T-helper 2 cell treated with Interferon-gamma antibody and Interleukin-4, amounts not matched to agents 100 ng/mL and 5 ng/mL, for 36 hours (primary cell): Measurements from ENCODE around the gene HOXC12. TPM values are rescaled to one million over a fixed set of nuclear protein-coding genes. Genes with fewer than 3 reads are reported as not detected.

Experiments used
- intact Hi-C: fragments of 100-400 bp; cut with micrococcal nuclease; formaldehyde crosslinking; loops from one replicate; pipeline ENCODE4 v1.15.1; 2023
- total RNA-seq: library from RNA; stranded (reverse); gene quantifications from 2 replicates; pipeline ENCODE4 v1.2.3, GENCODE V29; 2022

Gene HOXC12
- total RNA-seq, 1 donor from 2014 or later, result not detected

DNA sequence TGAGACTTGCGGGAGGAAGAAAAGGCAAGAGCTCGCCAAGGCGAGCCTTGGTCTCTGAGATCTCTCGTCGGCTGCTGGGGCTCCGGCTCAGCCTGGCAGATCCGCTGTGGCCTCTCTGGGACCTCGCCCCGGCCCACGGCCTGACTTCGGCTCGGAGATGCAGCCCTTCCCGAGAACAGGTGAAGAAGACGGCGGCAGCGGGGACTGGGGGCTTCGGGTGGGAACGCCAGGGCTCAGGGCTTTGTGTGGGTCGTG lies 39.2 kb downstream of the HOXC12 start:
- intact Hi-C loops, result no loop called here

DNA sequence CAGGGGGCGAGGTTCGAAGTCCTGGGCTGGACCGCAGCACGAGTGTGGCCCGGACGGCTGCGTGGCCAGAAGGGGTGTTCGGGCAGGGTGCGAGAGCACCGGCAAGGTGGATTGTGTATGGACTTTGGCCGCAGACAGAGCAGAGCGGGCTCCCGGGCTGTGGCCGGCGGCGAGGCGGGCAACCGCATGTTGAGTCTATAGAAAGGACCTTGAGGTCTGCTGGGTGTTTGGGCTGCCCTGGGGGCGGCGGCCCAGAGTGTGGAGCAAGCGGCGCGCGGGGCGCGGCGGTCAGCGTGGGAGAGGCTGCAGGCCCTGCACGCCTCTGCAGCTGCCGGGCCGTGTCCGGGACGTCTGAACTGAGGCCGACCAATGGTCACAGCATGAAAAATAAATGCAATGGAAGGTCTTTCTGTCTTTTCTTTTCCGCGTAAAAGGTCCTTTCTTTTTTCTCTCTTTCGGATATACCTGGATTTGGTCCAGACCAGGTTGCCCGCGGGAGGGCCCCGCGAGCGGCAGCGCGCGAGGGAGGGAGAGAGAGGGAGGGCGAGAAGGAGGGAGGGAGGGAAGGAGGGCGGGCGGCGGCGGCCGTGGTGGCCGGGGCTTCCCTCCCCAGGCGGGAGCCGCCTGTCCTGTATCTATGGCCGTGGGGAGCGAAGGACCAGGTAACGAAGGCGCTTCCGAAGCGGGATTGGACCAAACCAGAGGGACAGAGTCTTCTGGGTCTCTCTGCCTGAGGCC lies 39.7 kb downstream of the HOXC12 start:
- intact Hi-C loops, result loop anchor here (5.0 kb wide), 2 partner anchors 38 to 42 kb away; partner anchors contain the start of genes HOXC12 and HOXC5

- intact Hi-C loops, result loop anchor here (5.0 kb wide), 2 partner anchors 37 to 43 kb away; partner anchors contain the start of genes HOXC12 and HOXC5
Observed at GRCh38 chr12:53995002-53995377, 40.3 kb downstream of the HOXC12 start.

DNA sequence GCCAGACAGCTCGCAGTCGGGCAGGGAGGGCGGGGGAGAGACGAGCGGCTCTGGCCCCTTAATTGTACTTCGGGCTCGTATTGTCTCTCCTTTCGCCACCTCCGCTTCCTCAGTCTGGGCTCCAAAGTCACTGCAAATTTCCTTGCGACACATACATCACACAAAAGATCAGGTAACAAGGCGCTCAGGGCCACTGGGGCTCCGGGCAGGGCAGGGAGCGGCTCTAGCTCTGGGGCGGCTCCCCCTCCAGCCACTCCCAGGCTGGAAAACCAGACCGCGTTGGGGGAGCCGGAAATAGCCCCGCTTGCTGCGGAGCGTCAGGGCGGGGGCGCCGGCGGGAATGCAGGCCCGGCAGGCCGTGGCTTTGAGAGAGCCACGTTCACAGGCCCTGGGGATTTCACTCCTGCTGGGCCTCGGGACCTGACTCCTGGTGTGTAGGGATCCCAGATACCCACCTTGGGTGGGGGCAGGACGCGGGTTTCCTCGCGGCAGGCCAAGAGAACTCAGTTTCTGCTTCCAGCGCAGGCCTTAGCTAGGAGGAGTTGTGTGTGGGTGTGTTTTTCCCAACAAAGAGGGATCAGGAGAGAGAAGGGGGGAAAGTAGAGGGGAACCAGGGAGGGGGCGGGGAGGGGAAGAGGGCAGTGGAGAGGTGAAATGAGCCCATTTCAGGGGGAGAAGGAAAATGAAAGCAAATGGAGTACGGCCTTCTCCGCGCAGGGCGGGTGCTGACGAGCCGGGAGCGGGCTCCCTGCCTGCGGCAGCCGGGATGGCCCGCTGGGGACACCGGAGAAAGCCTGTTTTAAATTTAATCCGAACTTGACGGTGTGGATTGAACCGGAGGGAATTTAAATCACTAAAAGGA lies 40.9 kb downstream of the HOXC12 start:
- intact Hi-C loops, result loop anchor here (5.0 kb wide), 2 partner anchors 37 to 43 kb away; partner anchors contain the start of genes HOXC12 and HOXC5

- intact Hi-C loops, result loop anchor here (5.0 kb wide), 2 partner anchors 36 to 44 kb away; partner anchors contain the start of genes HOXC12 and HOXC5
Observed at GRCh38 chr12:53996240-53997203, 41.8 kb downstream of the HOXC12 start.

DNA sequence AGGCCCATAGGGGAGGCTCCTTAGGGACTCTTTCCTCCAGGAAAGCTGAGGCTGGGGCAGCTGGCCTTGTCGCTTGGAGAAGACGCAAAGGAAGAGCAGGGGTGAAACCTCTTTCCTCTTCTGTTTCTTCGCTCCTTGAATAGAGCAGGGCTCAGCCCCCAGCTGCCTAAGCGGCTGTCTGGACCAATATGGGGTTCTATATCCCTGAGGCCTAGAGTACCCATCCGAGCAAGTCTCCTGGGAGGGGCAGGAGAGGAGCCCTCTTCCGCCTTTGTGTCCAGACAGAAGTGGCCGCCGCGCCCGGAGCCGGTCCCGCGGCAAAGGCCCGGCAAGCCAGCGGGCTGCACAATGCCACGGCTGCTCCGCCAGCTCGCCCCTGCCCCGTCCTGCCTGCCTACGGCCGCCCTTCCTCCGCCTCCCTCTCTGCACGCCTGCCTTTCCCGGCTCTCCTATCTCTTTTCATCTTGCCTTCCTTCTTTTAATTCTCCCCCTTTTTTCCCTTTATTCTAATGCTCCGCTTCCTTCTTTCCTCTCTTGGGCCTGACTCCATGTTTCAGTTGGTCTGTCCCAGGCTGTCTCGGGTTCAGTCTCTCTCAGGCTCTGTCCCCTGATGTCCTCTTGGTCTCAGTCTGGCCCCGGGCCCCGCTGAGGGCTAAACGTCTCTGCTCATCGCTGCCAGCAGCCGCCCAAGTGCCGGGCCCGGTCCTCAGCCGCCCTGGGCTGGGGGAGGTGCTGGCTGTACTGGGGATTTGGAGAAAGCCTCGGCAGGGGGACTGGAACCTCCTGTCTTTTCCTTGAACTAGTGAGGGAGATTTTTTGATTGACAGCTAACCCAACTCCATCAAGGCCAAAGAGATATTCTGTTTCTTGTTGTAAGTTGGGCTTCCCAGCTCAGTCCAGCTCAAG lies 42.8 kb downstream of the HOXC12 start:
- intact Hi-C loops, result loop anchor here (5.0 kb wide), 2 partner anchors 35 to 45 kb away; partner anchors contain the start of genes HOXC12 and HOXC5

DNA sequence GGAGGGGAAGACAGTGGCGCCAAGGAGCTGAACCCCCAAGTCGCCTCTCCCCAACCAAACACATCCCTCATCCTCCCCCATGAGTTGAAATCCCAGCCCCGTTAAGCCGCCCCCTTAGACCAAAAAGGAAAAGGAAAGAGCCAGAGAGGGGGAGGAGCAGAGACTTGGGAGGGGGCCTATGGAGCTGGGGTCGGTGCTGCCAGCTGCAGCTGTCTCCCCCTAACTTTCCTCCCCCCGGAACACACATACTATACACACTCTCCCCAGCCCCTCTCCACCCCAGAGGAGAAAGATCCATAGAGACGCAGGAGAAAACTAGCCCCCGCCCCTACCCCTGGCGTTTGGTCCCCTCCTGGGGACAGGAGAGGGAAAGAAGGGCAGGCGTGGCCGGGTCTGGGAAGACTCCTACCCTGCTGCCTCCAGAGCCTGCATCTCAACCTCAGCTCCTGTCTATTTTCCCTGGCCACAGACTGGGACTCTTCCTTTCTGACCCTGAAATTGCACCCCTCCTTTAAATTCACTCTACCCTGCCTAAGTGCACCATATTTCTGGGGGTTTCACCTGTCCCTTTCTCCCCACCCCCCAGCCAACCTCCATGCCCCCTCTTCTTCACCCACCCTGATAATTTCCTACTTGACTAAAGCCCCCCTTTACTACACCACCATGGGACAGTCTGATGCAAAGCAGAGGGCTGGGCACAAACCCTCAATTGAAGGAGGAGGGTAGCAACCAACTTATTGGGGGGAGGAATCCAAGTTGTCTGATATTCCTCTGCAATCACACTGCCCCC lies 43.6 kb downstream of the HOXC12 start:
- intact Hi-C loops, result loop anchor here (5.0 kb wide), 2 partner anchors 34 to 46 kb away; partner anchors contain the start of genes HOXC12 and HOXC5

GRCh38 chr12:53998900-53999236 lies 44.2 kb downstream of the HOXC12 start:
- intact Hi-C loops, result loop anchor here (5.0 kb wide), 2 partner anchors 33 to 47 kb away; partner anchors contain the start of genes HOXC12 and HOXC5

- intact Hi-C loops, result loop anchor here (5.0 kb wide), 2 partner anchors 33 to 47 kb away; partner anchors contain the start of genes HOXC12 and HOXC5
Observed at GRCh38 chr12:53999559-54000115, 44.9 kb downstream of the HOXC12 start.

- intact Hi-C loops, result no loop called here
Observed at GRCh38 chr12:54000116-54001114, 45.7 kb downstream of the HOXC12 start, which contains the start of gene HOXC9. TSS of gene HOXC9 (plus strand) at chr12:54000161. CDS start at chr12:54000189, 28 bp downstream.

DNA sequence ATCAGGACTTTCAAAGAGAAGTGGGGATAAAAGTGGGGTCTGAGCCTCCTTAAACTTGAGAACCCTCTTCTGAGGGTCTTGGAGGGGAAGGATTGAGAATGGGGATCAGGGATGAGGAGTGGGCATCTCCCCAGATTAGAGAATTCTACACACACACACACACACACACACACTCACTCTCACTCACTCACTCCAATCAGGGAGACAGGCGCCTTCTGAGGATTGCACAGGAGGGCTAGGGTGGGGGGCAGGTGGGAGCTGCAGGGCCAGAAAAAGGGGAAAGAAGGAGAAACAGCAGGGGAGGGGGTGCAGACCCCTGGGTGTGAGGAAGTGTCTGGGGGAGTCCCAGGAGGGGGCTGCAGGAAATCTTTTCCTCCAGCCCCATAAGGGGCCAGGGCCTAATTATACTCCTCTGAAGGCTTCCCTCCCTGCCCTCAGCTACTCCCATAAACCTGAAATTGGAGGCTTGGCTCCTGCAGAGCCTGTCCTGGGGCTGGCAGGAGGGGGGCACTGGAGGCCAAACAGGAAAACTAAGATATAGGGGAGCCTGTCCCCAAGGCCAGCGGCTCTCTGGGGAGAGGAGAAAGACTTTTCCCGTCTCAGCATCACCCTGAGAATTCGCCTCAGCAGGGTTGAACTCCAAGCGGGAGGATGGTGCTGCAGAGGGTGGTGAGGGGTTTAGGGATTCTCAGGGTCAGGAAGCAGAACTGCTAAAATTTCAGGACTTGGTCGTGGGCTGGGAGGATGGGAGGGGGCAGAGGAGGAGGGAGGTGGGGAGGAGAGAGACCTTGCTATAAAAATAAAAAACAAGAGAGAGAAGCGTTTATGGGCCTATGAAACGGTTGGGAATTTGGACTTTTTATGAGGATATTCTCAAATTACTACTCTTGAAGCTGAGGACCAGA lies 46.8 kb downstream of the HOXC12 start:
- intact Hi-C loops, result loop anchor here (2.0 kb wide), 1 partner anchor 17 kb away; the partner anchor contains the start of gene HOXC10

DNA sequence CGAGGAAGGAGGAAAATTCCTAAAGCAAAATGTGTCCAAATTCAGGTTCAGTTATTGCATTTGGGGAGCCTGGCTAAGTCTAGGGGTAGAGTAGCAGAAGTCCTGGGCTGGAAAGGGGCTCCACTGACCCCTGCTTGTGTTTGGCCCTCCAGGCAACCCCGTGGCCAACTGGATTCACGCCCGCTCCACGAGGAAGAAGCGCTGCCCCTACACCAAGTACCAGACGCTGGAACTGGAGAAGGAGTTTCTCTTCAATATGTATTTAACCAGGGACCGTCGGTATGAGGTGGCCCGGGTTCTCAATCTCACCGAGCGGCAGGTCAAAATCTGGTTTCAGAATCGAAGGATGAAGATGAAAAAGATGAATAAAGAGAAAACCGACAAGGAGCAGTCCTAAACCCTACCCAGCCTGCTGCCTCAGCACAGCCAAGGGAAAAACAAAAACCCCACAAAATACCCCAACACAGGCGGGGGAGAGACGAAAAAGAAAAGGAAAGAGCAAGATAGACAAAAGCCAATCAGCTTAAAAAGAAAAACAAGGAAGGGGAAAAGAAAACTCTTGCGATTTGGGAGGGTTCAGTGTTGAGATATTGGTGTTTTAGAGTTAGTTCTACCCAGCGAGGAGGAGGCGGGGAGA lies 47.7 kb downstream of the HOXC12 start:
- intact Hi-C loops, result loop anchor here (2.0 kb wide), 1 partner anchor 18 kb away; the partner anchor contains the start of gene HOXC10

- intact Hi-C loops, result loop anchor here (2.0 kb wide), 1 partner anchor 18 kb away; the partner anchor contains the start of gene HOXC10
Observed at GRCh38 chr12:54002915-54003389, 48.2 kb downstream of the HOXC12 start.

DNA sequence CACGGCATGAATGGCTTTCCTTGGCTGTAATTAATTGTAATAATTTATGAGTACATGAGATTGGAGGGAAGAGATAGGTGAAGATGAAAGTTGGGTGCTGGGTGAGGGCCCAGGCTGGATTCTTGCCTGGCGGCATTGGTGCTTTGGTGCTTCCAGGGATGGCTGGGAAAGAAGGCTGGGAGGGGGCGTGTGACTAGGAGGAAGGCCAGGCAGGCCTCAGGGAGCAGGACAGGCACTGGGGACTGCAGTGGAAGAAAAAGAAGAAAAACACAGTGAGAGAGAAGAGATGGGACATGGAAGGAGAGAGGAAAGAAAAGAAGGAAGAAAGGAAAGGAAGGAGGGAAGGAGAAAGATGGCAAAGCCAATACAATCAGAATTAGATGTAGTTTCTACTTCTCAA lies 48.9 kb downstream of the HOXC12 start:
- intact Hi-C loops, result loop anchor here (2.0 kb wide), 1 partner anchor 19 kb away; the partner anchor contains the start of gene HOXC10

DNA sequence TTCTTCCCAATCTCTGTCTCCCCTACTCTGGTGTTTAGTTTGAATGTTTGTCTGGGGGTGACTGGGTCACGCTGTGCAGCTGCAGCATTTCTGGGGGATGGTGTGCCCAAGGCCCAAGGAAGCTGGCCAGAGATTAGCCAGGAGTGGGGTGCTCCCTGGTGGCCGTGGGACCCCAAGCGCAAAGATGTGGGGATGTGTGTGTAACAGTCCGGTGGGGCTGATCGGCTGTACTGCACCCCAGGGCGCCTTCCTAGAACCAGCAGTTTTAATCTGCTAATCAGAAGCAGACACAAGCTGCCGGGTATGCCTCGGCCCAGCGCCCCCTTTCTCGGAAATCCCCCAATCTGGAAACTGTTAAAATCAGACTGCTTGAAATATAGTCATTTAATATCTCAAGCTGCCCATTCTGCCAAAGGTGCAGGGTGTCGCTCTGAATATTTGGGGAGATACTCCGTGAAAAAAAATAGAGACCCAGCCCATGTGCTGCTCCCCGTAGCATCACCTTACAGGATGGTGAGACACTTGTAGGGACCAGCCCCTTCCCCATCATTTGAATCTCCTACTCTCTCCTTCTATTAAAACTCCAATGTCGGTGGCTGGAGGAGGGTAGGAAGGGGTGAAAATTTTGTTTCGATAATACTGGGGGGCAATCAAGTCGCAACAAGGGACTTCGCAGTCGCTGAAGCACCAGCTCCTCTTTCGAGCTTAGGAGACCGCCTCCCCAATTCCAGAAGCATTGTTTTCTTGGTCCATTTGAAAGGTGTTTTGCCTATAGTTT lies 49.5 kb downstream of the HOXC12 start:
- intact Hi-C loops, result no loop called here
